Trophoblast cell (in vitro differentiated cells and primary cell): ENCODE results near the gene SCN4A.

Experiments
- DNase-seq, 2 donors: peaks; one replicate each; pipeline ENCODE4 v3.0.0-alpha.2; 2016
- H2AFZ ChIP-seq: 2 replicates; pipeline ENCODE4 v1.6.1; 2013; ENCODE audit warnings: low read length, moderate library complexity, mild to moderate bottlenecking; ENCODE audit not compliant: insufficient read depth, poor library complexity
- H2AK5ac ChIP-seq: 2 replicates; pipeline ENCODE4 v1.6.1; 2013; ENCODE audit warnings: mild to moderate bottlenecking, low read length
- H2BK120ac ChIP-seq: 2 replicates; pipeline ENCODE4 v1.6.1; 2013; ENCODE audit warnings: low read length, mild to moderate bottlenecking, moderate library complexity; ENCODE audit not compliant: insufficient read depth, poor library complexity
- H2BK12ac ChIP-seq: 2 replicates; pipeline ENCODE4 v1.6.1; 2013; ENCODE audit warnings: mild to moderate bottlenecking, low read length, moderate library complexity
- H2BK5ac ChIP-seq: 2 replicates; pipeline ENCODE4 v1.6.1; 2013; ENCODE audit warnings: low read length, low read depth, moderate library complexity, mild to moderate bottlenecking; ENCODE audit not compliant: poor library complexity
- H3K14ac ChIP-seq: 2 replicates; pipeline ENCODE4 v1.6.1; 2013; ENCODE audit warnings: mild to moderate bottlenecking, low read length
- H3K18ac ChIP-seq: 2 replicates; pipeline ENCODE4 v1.6.1; 2013; ENCODE audit warnings: mild to moderate bottlenecking, low read length
- H3K23ac ChIP-seq: 2 replicates; pipeline ENCODE4 v1.6.1; 2013; ENCODE audit warnings: low read length
- H3K27ac ChIP-seq: 2 replicates; pipeline ENCODE4 v1.5.1; 2013; ENCODE audit warnings: low read depth, mild to moderate bottlenecking, inconsistent platforms, low read length, moderate library complexity
- H3K27me3 ChIP-seq: 2 replicates; pipeline ENCODE4 v1.6.1; 2013; ENCODE audit warnings: inconsistent platforms, mild to moderate bottlenecking, low read length, moderate library complexity; ENCODE audit not compliant: insufficient read depth
- H3K36me3 ChIP-seq, 2 experiments: 1 replicate in 1 of 2; 2 replicates in 1 of 2; pipeline ENCODE4 v1.6.1; 2013; ENCODE audit warnings: low read length in 2 of 2, mild to moderate bottlenecking in 2 of 2, moderate library complexity in 1 of 2; ENCODE audit not compliant: insufficient read depth in 2 of 2, control insufficient read depth in 1 of 2
- H3K4ac ChIP-seq: 2 replicates; pipeline ENCODE4 v1.6.1; 2013; ENCODE audit warnings: low read depth, mild to moderate bottlenecking, low read length, moderate library complexity
- H3K4me1 ChIP-seq, 2 experiments: 1 replicate in 1 of 2; 2 replicates in 1 of 2; pipeline ENCODE4 v1.6.1; 2013; ENCODE audit warnings: low read length in 2 of 2, mild to moderate bottlenecking in 2 of 2, moderate library complexity in 1 of 2; ENCODE audit not compliant: insufficient read depth in 2 of 2, control insufficient read depth in 1 of 2
- H3K4me2 ChIP-seq: 2 replicates; pipeline ENCODE4 v1.6.1; 2013; ENCODE audit warnings: inconsistent platforms, mild to moderate bottlenecking, low read length, moderate library complexity
- H3K4me3 ChIP-seq: 2 replicates; pipeline ENCODE4 v1.5.1; 2013; ENCODE audit warnings: mild to moderate bottlenecking, low read depth, low read length, inconsistent platforms
- H3K79me1 ChIP-seq: one replicate; pipeline ENCODE4 v1.6.1; 2013; ENCODE audit warnings: low read length
- H3K79me2 ChIP-seq: 2 replicates; pipeline ENCODE4 v1.6.1; 2013; ENCODE audit warnings: low read length, mild to moderate bottlenecking; ENCODE audit not compliant: control insufficient read depth, insufficient read depth, poor library complexity
- H3K9ac ChIP-seq: 2 replicates; pipeline ENCODE4 v1.6.1; 2013; ENCODE audit warnings: mild to moderate bottlenecking, low read length
- H3K9me3 ChIP-seq: 2 replicates; pipeline ENCODE4 v1.6.1; 2013; ENCODE audit warnings: low read depth, mild to moderate bottlenecking, control low read depth, inconsistent platforms, low read length; ENCODE audit not compliant: insufficient read depth
- H4K12ac ChIP-seq: 2 replicates; pipeline ENCODE4 v1.6.1; 2013; ENCODE audit warnings: low read depth, mild to moderate bottlenecking, low read length, moderate library complexity
- H4K8ac ChIP-seq: 2 replicates; pipeline ENCODE4 v1.6.1; 2013; ENCODE audit warnings: low read depth, mild to moderate bottlenecking, low read length, moderate library complexity
- H4K91ac ChIP-seq: one replicate; pipeline ENCODE4 v1.6.1; 2013; ENCODE audit warnings: low read depth, mild to moderate bottlenecking, low read length, moderate library complexity
- WGBS: extraction: QIAGEN DNeasy Blood & Tissue Kit; methylation state at CpG from one replicate; pipeline ENCODE4 v1.1.7; 2013; ENCODE audit warnings: missing lambda C conversion rate; ENCODE audit not compliant: insufficient read length, insufficient coverage; ENCODE audit errors: extremely low coverage; 5-methylcytosine and 5-hydroxymethylcytosine counted together

The SCN4A gene

DNA sequence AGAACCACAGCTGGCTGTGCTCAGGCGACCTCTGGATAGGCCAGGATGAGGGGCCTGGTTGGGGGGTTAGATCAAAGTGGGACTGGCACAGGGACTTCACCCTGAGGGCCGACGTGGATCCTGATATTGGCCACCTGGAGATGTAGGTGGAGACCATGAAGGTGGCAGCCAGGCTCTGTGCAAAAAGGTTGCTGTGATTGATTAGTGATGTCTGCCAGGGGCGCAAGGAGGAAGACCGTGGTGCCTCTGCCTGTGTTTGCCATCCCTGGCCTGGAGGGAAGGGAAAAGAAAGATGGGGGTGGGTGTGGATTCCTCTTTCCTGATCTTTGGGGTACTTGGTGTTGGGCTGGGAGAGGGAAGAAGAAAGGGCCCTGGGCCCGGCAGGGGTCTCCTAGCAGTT, 529 bp upstream of the SCN4A start:
- no peak overlapping the region for H3K4me3 ChIP-seq
- H3K4ac ChIP-seq, result no peak overlapping the region
- no peak overlapping the region for H2BK5ac ChIP-seq
- H4K91ac ChIP-seq, result no peak overlapping the region
- WGBS, result no CpG with 5 or more reads among the region's 6 CpGs
- H3K27me3 ChIP-seq, result no peaks in the 10 kb centered on the region
- no peak overlapping the region for H4K8ac ChIP-seq
- H3K36me3 ChIP-seq, result no peaks in the 10 kb centered on the region
- DNase-seq, result no peak
- no peak overlapping the region for H3K4me2 ChIP-seq
- H2BK120ac ChIP-seq, result no peak overlapping the region
- H4K12ac ChIP-seq, result no peak overlapping the region
- no peak overlapping the region for H3K9ac ChIP-seq
- no peak overlapping the region for H3K23ac ChIP-seq
- H3K79me2 ChIP-seq, result no peaks in the 10 kb centered on the region
- no peak overlapping the region for H3K27ac ChIP-seq
- no peak overlapping the region for H2BK12ac ChIP-seq
- H3K4me1 ChIP-seq, result peaks cover 0 to 10% of the 10 kb centered on the region in 2 experiments
- H3K9me3 ChIP-seq, result peaks cover 5% of the 10 kb centered on the region
- H3K18ac ChIP-seq, result no peak overlapping the region
- no peaks in the 10 kb centered on the region for H3K79me1 ChIP-seq
- H3K14ac ChIP-seq, result no peak overlapping the region
- no peak overlapping the region for H2AK5ac ChIP-seq
- H2AFZ ChIP-seq, result no peak overlapping the region

DNA sequence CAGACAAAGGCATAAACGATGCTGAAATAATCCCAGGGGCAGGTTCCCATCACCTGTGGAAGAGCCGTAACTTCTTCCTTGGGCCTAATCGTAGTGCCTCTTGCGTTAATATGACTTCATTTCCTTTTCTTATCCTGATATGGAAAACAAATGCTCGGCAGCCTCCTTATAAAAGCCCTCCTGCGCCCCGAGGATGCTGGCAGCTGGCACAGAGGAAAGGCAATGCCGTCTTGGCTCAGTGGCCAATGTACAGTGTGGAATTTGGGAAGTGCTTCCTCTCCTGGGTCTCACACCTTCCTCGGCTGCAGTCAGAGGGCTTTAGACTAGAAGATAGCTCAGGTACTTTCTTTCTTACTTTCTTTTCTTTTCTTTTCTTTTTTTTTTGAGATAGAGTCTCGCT, 3.4 kb downstream of the SCN4A start:
- Histone ChIP-seq H3K4me2 (no peak overlapping the region), H4K8ac (no peak overlapping the region), H3K9ac (no peak overlapping the region), H3K27ac (no peak overlapping the region), H3K27me3 (no peaks in the 10 kb centered on the region), H3K18ac (no peak overlapping the region), H3K9me3 (peaks cover 7% of the 10 kb centered on the region), H2BK12ac (no peak overlapping the region), H3K79me2 (no peaks in the 10 kb centered on the region), H3K79me1 (no peaks in the 10 kb centered on the region), H3K4me1 (peaks cover 0 to 2% of the 10 kb centered on the region in 2 experiments), H3K4me3 (no peak overlapping the region), H2BK5ac (no peak overlapping the region), H3K14ac (no peak overlapping the region), H4K91ac (no peak overlapping the region), H4K12ac (no peak overlapping the region), H2BK120ac (no peak overlapping the region), H3K4ac (no peak overlapping the region), H3K23ac (no peak overlapping the region), H2AK5ac (no peak overlapping the region), H2AFZ (no peak overlapping the region), H3K36me3 (no peaks in the 10 kb centered on the region)
- no CpG with 5 or more reads among the region's 10 CpGs for WGBS
- DNase-seq, result no peak

DNA sequence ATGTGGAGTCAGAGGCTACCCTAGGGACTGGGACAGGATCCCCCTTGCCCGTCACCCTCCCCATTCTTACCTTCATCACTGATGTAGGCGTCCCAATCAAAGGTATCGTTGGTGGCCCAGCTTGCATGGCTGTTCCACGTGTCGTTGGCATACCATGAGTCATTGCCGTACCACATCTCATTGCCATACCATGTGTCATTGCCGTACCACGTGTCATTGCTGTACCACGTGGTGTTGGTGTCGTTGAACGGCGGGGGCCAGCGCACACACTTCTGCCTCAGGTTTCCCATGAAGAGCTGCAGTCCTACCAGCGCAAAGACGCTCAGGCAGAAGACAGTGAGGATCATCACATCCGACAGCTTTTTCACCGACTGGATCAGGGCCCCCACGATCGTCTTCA, 4.8 kb downstream of the SCN4A start:
- Histone ChIP-seq H4K91ac (no peak overlapping the region), H3K4me2 (no peak overlapping the region), H3K18ac (no peak overlapping the region), H2BK5ac (no peak overlapping the region), H2AFZ (no peak overlapping the region), H3K9me3 (peaks cover 7% of the 10 kb centered on the region), H3K4me1 (no peaks in the 10 kb centered on the region), H2BK12ac (no peak overlapping the region), H3K9ac (peak overlapping the region; percentile 43), H3K4me3 (peak overlapping the region; percentile 62), H2BK120ac (no peak overlapping the region), H4K8ac (no peak overlapping the region), H3K79me2 (no peaks in the 10 kb centered on the region), H3K79me1 (no peaks in the 10 kb centered on the region), H2AK5ac (no peak overlapping the region), H3K23ac (peak overlapping the region; percentile 43), H3K36me3 (no peaks in the 10 kb centered on the region), H3K27me3 (no peaks in the 10 kb centered on the region), H4K12ac (no peak overlapping the region), H3K14ac (no peak overlapping the region), H3K4ac (no peak overlapping the region), H3K27ac (no peak overlapping the region)
- WGBS, result no CpG with 5 or more reads among the region's 19 CpGs
- DNase-seq, result peak; percentile 62 to 84

DNA sequence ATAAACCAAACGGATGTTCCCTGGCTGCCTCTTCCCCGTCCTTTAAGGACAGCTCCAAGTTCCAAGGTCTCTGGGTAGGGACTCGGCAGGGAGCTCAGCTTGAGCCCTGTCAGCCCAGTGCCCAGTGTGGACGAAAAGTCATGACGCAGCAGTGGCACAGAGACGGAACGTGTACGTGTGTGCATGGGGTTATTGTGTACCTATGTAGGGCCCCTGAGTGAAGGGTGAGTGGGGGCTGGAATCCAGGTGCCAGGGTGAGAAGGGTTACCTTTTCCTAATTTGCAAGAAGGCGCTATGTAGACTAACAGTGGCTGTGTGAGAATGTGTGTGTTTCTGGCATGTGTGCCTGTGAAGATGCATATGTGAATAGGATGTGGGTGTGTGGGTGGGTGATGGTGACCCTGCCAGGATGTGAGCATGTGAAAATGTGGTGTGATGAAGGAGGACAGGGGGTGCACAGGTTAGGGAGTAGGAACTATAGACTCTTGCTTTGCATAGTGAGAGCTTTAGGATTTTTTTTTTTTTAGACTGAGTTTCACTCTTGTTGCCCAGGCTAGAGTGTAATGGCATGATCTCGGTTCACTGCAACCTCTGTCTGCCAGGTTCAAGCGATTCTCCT, 6.0 kb downstream of the SCN4A start:
- Histone ChIP-seq H3K4me2 (no peak overlapping the region), H3K23ac (no peak overlapping the region), H2BK5ac (no peak overlapping the region), H3K4me3 (no peak overlapping the region), H3K4ac (no peak overlapping the region), H4K12ac (no peak overlapping the region), H3K9ac (no peak overlapping the region), H2AFZ (no peak overlapping the region), H3K27me3 (no peaks in the 10 kb centered on the region), H3K9me3 (peaks cover 3% of the 10 kb centered on the region), H4K8ac (no peak overlapping the region), H3K4me1 (no peaks in the 10 kb centered on the region), H2BK120ac (no peak overlapping the region), H2BK12ac (no peak overlapping the region), H3K79me1 (no peaks in the 10 kb centered on the region), H3K79me2 (no peaks in the 10 kb centered on the region), H3K18ac (no peak overlapping the region), H3K27ac (no peak overlapping the region), H2AK5ac (no peak overlapping the region), H4K91ac (no peak overlapping the region), H3K36me3 (no peaks in the 10 kb centered on the region), H3K14ac (no peak overlapping the region)
- no CpG with 5 or more reads among the region's 11 CpGs for WGBS
- no peak for DNase-seq
